ENCODE data around the gene NDC1.

Gene NDC1

GRCh38 chr1:53804791-53805505 lies 33.1 kb downstream of the NDC1 start:
- no peak for DNase-seq (ENCODE audit: low spot score)
- TF ChIP-seq, protein P1, sequence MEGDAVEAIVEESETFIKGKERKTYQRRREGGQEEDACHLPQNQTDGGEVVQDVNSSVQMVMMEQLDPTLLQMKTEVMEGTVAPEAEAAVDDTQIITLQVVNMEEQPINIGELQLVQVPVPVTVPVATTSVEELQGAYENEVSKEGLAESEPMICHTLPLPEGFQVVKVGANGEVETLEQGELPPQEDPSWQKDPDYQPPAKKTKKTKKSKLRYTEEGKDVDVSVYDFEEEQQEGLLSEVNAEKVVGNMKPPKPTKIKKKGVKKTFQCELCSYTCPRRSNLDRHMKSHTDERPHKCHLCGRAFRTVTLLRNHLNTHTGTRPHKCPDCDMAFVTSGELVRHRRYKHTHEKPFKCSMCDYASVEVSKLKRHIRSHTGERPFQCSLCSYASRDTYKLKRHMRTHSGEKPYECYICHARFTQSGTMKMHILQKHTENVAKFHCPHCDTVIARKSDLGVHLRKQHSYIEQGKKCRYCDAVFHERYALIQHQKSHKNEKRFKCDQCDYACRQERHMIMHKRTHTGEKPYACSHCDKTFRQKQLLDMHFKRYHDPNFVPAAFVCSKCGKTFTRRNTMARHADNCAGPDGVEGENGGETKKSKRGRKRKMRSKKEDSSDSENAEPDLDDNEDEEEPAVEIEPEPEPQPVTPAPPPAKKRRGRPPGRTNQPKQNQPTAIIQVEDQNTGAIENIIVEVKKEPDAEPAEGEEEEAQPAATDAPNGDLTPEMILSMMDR (IDR thresholded peaks at IDR 0.05; ENCODE audit: extremely low read depth, missing control alignments), result no peak

- DNase-seq (ENCODE audit: low spot score), result no peak
- TF ChIP-seq, protein P1 (IDR thresholded peaks at IDR 0.05; ENCODE audit: extremely low read depth, missing control alignments), result no peak
These were observed 33.9 kb downstream of the NDC1 start for GRCh38 chr1:53804181-53804580.

DNA sequence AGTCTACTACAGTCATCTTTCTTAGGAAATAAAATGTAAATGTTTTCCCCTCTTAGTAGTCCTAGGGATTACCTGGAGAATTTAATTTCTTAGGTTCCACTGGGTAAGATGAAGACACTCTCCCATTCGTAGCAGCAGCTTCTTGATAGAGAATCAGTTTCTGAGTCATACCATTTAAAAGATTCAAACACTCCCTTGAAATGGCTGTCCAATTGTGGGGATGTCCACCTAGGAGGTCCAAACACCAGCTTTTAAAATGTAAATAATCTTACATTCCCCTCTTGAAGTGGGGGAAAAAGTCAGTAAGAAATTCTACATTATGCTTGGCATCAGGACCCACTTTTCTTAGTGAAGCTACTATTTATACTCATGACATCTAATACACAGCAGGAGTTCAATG lies 37.5 kb downstream of the NDC1 start:
- TF ChIP-seq, protein P1 (IDR thresholded peaks at IDR 0.05; ENCODE audit: extremely low read depth, missing control alignments), result no peak
- no peak for DNase-seq (ENCODE audit: low spot score)

GRCh38 chr1:53799141-53799540 lies 39.0 kb downstream of the NDC1 start:
- DNase-seq (ENCODE audit: low spot score), result no peak
- TF ChIP-seq, protein P1 (IDR thresholded peaks at IDR 0.05; ENCODE audit: extremely low read depth, missing control alignments), result no peak

DNA sequence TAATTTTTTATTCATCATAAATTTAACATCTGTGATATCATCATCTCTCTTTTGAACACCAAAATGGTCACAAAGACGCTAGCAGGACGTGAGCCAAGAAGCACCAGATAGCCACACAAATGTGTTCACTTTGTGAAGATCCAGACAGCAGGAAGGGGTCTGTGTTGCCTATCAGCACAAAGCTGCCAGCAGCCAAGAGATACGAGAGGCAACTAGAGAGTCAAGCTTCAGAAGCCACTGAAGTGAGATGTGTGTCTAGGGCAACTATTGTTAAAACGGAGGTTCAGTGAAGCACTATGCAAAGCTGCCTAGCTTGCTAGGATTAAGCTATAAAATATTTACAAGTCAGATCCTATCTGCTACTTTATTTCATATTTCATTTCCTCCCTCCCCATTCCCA lies 45.3 kb downstream of the NDC1 start:
- TF ChIP-seq, protein P1 (IDR thresholded peaks at IDR 0.05; ENCODE audit: extremely low read depth, missing control alignments), result no peak
- DNase-seq (ENCODE audit: low spot score), result no peak

DNA sequence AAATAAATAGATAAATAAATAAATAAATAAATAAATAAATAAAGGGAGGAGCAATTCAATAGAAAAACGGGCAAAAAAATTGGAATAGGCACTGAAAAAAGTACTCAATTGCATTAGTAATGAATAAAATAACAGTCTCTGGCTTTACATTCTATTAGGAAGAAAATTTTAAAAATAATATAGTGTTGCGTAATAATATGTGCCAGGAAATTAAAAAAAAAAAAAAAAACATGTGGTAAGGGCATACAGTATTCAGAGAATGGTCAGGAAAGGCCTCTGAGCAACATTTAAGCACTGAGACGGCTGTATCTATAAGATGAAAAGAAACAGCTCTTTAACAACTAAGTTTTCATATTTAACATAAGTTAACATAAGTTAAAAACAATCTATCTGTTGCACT lies 50.4 kb downstream of the NDC1 start:
- TF ChIP-seq, protein P1 (IDR thresholded peaks at IDR 0.05; ENCODE audit: extremely low read depth, missing control alignments), result no peak
- no peak for DNase-seq (ENCODE audit: low spot score)

DNA sequence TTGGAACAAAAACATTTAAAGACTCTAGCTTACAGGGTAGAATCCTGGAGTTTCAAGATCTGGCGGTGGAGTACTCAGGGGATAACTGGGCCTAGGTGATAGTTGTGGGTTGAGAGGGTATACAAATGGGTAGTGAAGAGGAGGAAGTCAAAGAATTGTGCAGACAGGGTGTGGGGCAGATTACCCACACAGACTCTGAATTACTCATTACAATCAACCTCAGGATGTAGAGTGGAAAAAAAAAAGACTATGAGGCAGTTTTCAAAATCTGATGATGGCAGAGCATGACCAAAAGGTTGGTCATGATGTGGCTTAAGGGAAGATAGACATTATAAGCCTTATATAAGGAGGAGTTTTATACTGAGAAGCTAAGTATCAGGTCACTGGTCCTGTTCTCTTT lies 55.0 kb downstream of the NDC1 start:
- no peak for DNase-seq (ENCODE audit: low spot score)
- TF ChIP-seq, protein P1 (IDR thresholded peaks at IDR 0.05; ENCODE audit: extremely low read depth, missing control alignments), result no peak
